ENCODE measurements around the gene UNCX. TPM values are rescaled to one million over a fixed set of nuclear protein-coding genes. Genes with fewer than 3 reads are reported as not detected.
"Not testable (repeated sequence)": the region's sequence is repeated elsewhere in the genome, so short reads cannot be mapped to it uniquely, and the experiment has no call there.

The UNCX gene
- total RNA-seq, 1 donor from 2014 or later, result 1.7 TPM

- DNase-seq (ENCODE audit: low read depth), result no peak
- TF ChIP-seq CTCF (conservative IDR thresholded peaks at IDR 0.05; ENCODE audit: low read depth, low read length), result no peak
- no peak overlapping the region for H3K4me3 ChIP-seq (ENCODE audit: low read depth, low read length)
Observed at GRCh38 chr7:1271046-1271445, 38.4 kb downstream of the UNCX start.

- DNase-seq (ENCODE audit: low read depth), result no peak
- TF ChIP-seq CTCF (conservative IDR thresholded peaks at IDR 0.05; ENCODE audit: low read depth, low read length), result no peak
Observed at GRCh38 chr7:1271656-1272055, 39.0 kb downstream of the UNCX start.

GRCh38 chr7:1272136-1272535 is 39.5 kb downstream of the UNCX start:
- not testable (repeated sequence) for H3K4me3 ChIP-seq (ENCODE audit: low read depth, low read length); DNase-seq (ENCODE audit: low read depth)

More at GRCh38 chr7:1271656-1272055, 39.0 kb downstream of the UNCX start:
- no peak overlapping the region for H3K4me3 ChIP-seq (ENCODE audit: low read depth, low read length)

GRCh38 chr7:1274121-1274875 is 41.6 kb downstream of the UNCX start:
- no peak for TF ChIP-seq CTCF (conservative IDR thresholded peaks at IDR 0.05; ENCODE audit: low read depth, low read length)
- no peak overlapping the region for H3K4me3 ChIP-seq (ENCODE audit: low read depth, low read length)
- DNase-seq (ENCODE audit: low read depth), result no peak

- no peak for TF ChIP-seq CTCF (conservative IDR thresholded peaks at IDR 0.05; ENCODE audit: low read depth, low read length)
- no peak overlapping the region for H3K4me3 ChIP-seq (ENCODE audit: low read depth, low read length)
- DNase-seq (ENCODE audit: low read depth), result no peak
Observed at GRCh38 chr7:1274876-1275375, 42.3 kb downstream of the UNCX start.

GRCh38 chr7:1275451-1276381 is 43.0 kb downstream of the UNCX start:
- DNase-seq (ENCODE audit: low read depth), result no peak
- no peak for TF ChIP-seq CTCF (conservative IDR thresholded peaks at IDR 0.05; ENCODE audit: low read depth, low read length)
- no peak overlapping the region for H3K4me3 ChIP-seq (ENCODE audit: low read depth, low read length)

GRCh38 chr7:1276626-1277175 is 44.0 kb downstream of the UNCX start:
- no peak overlapping the region for H3K4me3 ChIP-seq (ENCODE audit: low read depth, low read length)
- no peak for DNase-seq (ENCODE audit: low read depth)
- no peak for TF ChIP-seq CTCF (conservative IDR thresholded peaks at IDR 0.05; ENCODE audit: low read depth, low read length)

Data from epithelial cell of proximal tubule (primary cell).